Gastroesophageal sphincter (tissue), 4 donors: Measurements from ENCODE around the gene INAVA. TPM values are rescaled to one million over a fixed set of nuclear protein-coding genes. Genes with fewer than 3 reads are reported as not detected.

ENCODE experiments used
- ATAC-seq: fragments of 150-250 bp; one replicate; pipeline ENCODE4 v1.9.1; 2016; ENCODE audit warnings: mild to moderate bottlenecking, moderate library complexity
- H3K27ac ChIP-seq, 4 donors: fragments of 200-600 bp; sonication (generic) in 3 of 4; 1 replicate in 3 of 4; 2 replicates in 1 of 4; pipeline ENCODE4 v1.5.1; 2016 to 2019
- H3K27me3 ChIP-seq: fragments of 200-600 bp; sonication (generic); one replicate; pipeline ENCODE4 v1.5.1; 2019
- H3K36me3 ChIP-seq, 2 donors: fragments of 200-600 bp; sonication (generic); one replicate each; pipeline ENCODE4 v1.5.1; 2019; ENCODE audit warnings: control low read depth in 1 of 2
- H3K4me1 ChIP-seq, 3 donors: fragments of 200-600 bp; sonication (generic); 1 replicate in 2 of 3; 2 replicates in 1 of 3; pipeline ENCODE4 v1.5.1; 2016 to 2019; ENCODE audit warnings: control low read depth in 2 of 3
- H3K4me3 ChIP-seq, 2 donors: fragments of 200-600 bp; sonication (generic); one replicate each; pipeline ENCODE4 v1.5.1; 2019; ENCODE audit warnings: mild to moderate bottlenecking in 1 of 2, moderate library complexity in 1 of 2
- H3K9me3 ChIP-seq, 3 donors: fragments of 200-600 bp; sonication (generic); one replicate each; pipeline ENCODE4 v1.5.1; 2017 to 2019; ENCODE audit warnings: control low read depth in 2 of 3
- CTCF ChIP-seq, 4 experiments: fragments of 200-600 bp in 2 of 4; fragments of 450-650 bp in 2 of 4; sonication (generic) in 1 of 4; IDR thresholded peaks; one replicate each; pipeline ENCODE4 v1.5.1; 2017 to 2019; ENCODE audit warnings: antibody characterized with exemption in 4 of 4, mild to moderate bottlenecking in 2 of 4, moderate library complexity in 2 of 4
- EP300 ChIP-seq: sonication (generic); formaldehyde crosslinking; IDR thresholded peaks from one replicate; pipeline ENCODE4 v1.6.1; 2017; ENCODE audit warnings: antibody characterized with exemption, mild to moderate bottlenecking
- POLR2A ChIP-seq, 2 donors: fragments of 450-650 bp; IDR thresholded peaks; one replicate each; pipeline ENCODE4 v1.6.1; 2017; ENCODE audit warnings: antibody characterized with exemption in 2 of 2, mild to moderate bottlenecking in 2 of 2, moderate library complexity in 1 of 2
- POLR2AphosphoS5 ChIP-seq: sonication (generic); formaldehyde crosslinking; IDR thresholded peaks from one replicate; pipeline ENCODE4 v1.6.1; 2017; ENCODE audit warnings: antibody characterized with exemption
- WGBS, 2 donors: methylation state at CpG; one replicate each; pipeline ENCODE4 v1.1.5; 2018; ENCODE audit warnings: low coverage in 1 of 2; 5-methylcytosine and 5-hydroxymethylcytosine counted together
- total RNA-seq, 4 donors: library from RNA; depleted of rRNA; stranded (reverse); fragments of >200 nt; gene quantifications; one replicate each; pipeline ENCODE4 v1.1.0, GENCODE V29; 2016

INAVA gene
- total RNA-seq = 1 to 10 TPM in 1 of 4 donors, under 1 TPM in 1, not detected in 2; 0.47 to 2.9 TPM

DNA sequence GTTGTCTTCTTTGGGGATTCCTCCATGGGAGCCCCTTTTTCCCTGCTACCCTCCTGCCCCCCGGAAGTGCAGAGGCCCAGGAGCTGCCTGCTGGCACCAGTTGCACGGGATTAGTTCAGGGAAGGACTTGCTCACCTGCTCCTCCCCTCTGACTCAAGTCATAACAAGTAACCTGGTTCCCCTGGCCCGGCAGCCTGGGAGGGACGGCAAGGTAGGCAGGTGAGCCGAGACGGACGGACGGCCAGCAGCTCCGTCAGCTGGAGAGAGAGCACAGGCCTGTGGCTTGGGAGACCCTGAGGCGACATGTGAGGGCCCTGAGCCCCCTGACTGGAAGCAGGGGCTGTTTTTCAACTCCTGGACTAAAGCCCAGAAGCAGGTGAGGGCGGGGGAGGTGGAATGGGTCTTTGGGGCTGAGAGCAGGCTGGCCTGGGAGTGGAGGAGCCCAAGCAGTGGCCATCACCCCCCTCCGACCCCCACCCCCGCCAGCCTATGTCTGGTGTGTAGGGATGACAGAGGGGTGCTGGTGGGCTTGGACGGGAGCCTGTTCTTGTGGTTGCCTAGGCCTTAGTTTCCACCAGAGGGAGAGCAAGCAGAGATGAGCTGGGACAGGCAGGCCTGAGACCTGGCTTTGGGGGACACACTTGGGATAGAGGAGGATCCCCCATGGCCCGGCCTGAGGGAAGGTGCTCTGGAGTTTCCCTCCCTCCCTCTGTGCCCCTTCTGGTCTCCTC, at the start of gene INAVA:
TSS of gene INAVA (plus strand) at position 189 of the 731 bp plus-strand sequence. CDS start 3,501 bp downstream, outside the sequence.
- H3K36me3 ChIP-seq = no peaks in the 10 kb centered on the region
- no peak for TF ChIP-seq POLR2AphosphoS5
- TF ChIP-seq POLR2A (IDR thresholded peaks at IDR 0.05) = no peak
- TF ChIP-seq CTCF (IDR thresholded peaks at IDR 0.05) = no peak
- no peak for TF ChIP-seq EP300
- WGBS, 2 donors = no CpG with 5 or more reads among the region's 15 CpGs
- ATAC-seq = no peak
- no peak within 1 kb of the TSS for H3K4me3 ChIP-seq
- H3K9me3 ChIP-seq = no peaks in the 10 kb centered on the region
- no peak within 1 kb of the TSS for H3K27ac ChIP-seq
- H3K4me1 ChIP-seq = peaks cover 0 to 17% (median 10%) of the 10 kb centered on the region in 3 donors
- peaks cover 38% of the 10 kb centered on the region for H3K27me3 ChIP-seq

DNA sequence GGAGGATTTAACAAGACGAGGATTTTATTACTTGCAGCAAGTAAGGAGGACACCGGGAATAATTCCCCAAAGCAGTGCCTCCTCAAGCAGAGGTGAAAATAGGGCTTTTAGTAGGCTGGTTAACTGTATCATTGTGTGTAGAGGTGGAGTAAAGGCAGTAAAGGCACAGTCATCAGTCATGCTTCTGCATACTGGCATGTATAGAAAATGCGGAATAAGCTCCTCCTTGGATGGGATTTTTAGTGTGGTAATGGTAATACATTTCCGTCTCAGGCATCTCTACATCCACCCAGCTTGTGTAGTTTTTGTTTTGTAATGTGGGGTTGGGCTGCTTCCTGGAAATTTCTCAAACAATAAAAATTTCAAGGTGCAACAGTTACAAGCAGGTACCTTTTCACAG, 49.3 kb upstream of the INAVA start:
- H3K9me3 ChIP-seq = no peaks in the 10 kb centered on the region
- no peak for ATAC-seq
- no peak overlapping the region for H3K4me3 ChIP-seq
- no peaks in the 10 kb centered on the region for H3K27me3 ChIP-seq
- WGBS, 2 donors = 78 to 86% methylated on average over 3 to 4 of the region's 4 CpGs
- H3K36me3 ChIP-seq = peaks cover 0 to 72% of the 10 kb centered on the region in 2 donors
- no peaks in the 10 kb centered on the region for H3K4me1 ChIP-seq
- TF ChIP-seq EP300 (no peak), POLR2AphosphoS5 (no peak), POLR2A (IDR thresholded peaks at IDR 0.05) (no peak), CTCF (IDR thresholded peaks at IDR 0.05) (no peak)
- H3K27ac ChIP-seq = no peak overlapping the region

DNA sequence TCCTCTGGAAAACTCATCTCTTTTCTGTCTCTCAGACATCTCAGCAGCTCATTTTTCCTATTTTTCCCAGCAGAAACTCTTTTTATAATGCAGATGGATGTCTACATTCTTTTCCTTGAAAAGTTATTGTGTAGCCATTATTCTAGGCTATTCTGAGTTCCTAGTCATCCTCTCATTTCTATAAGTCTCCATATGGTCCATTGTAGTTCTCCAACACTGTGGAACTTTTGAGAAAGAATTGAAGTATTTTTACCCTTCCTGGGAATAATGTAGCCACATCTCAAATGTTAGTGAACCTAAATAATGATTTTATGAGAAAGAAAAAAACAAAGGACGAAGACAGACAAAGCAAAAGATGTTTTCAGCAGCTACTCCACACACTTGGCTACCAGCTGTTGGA, 48.3 kb upstream of the INAVA start:
- H3K27me3 ChIP-seq = no peaks in the 10 kb centered on the region
- WGBS, 2 donors = 90 to 100% methylated on average over 1 of the region's 1 CpG
- H3K36me3 ChIP-seq = peaks cover 0 to 81% of the 10 kb centered on the region in 2 donors

GRCh38 chr1:200849430-200849829, 45.3 kb upstream of the INAVA start:
- ATAC-seq = no peak
- H3K36me3 ChIP-seq = peaks cover 0 to 91% of the 10 kb centered on the region in 2 donors
- 89 to 91% methylated on average over 4 to 6 of the region's 6 CpGs for whole genome bisulfite sequencing, 2 donors
- no peak overlapping the region for H3K27ac ChIP-seq
- no peak overlapping the region for H3K4me3 ChIP-seq
- TF ChIP-seq CTCF (IDR thresholded peaks at IDR 0.05) = no peak
- no peak for TF ChIP-seq POLR2AphosphoS5
- no peak for TF ChIP-seq EP300
- no peak for TF ChIP-seq POLR2A (IDR thresholded peaks at IDR 0.05)
- no peaks in the 10 kb centered on the region for H3K4me1 ChIP-seq
- no peaks in the 10 kb centered on the region for H3K27me3 ChIP-seq
- no peaks in the 10 kb centered on the region for H3K9me3 ChIP-seq

More for the DNA sequence above, 48.3 kb upstream of the INAVA start:
- Histone ChIP-seq H3K4me1 (no peaks in the 10 kb centered on the region), H3K27ac (no peak overlapping the region), H3K9me3 (no peaks in the 10 kb centered on the region), H3K4me3 (no peak overlapping the region)
- TF ChIP-seq POLR2A (IDR thresholded peaks at IDR 0.05) (no peak), POLR2AphosphoS5 (no peak), CTCF (IDR thresholded peaks at IDR 0.05) (no peak), EP300 (no peak)
- no peak for ATAC-seq

DNA sequence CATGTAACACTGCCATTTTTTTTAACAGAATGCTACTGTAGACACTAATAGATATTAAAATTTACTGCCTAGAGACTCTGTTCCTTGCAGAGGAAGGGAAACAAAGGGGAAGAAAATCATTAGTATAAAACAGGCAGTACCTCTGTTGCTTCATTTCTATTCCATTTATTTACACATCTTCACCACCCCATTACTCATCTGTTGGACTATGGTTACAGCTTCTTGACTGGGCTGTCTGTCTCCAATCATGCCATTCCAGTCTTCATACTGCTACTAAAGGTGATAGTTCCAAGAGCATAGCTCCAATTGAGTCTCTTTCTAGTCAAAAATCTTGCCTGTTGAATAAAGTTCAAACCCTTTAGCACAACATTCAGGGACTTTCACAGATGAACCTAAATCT, 44.1 kb upstream of the INAVA start:
- Histone ChIP-seq H3K4me3 (no peak overlapping the region), H3K27me3 (no peaks in the 10 kb centered on the region), H3K4me1 (no peaks in the 10 kb centered on the region), H3K9me3 (no peaks in the 10 kb centered on the region), H3K27ac (no peak overlapping the region), H3K36me3 (peaks cover 0 to 96% of the 10 kb centered on the region in 2 donors)
- TF ChIP-seq EP300 = no peak
- TF ChIP-seq CTCF (IDR thresholded peaks at IDR 0.05) = no peak
- no peak for TF ChIP-seq POLR2A (IDR thresholded peaks at IDR 0.05)
- no peak for TF ChIP-seq POLR2AphosphoS5
- no peak for ATAC-seq
